Retina (tissue), 1 donor: ENCODE results near the gene CIDEB.

Source experiments
- DNase-seq: peaks from one replicate; pipeline ENCODE4 v3.0.0-alpha.2; 2016

CIDEB gene

GRCh38 chr14:24331731-24332267 is 24.0 kb upstream of the CIDEB start:
- DNase-seq = no peak

GRCh38 chr14:24330973-24331674 is 23.3 kb upstream of the CIDEB start:
- no peak for DNase-seq

GRCh38 chr14:24329736-24330135 is 22.0 kb upstream of the CIDEB start:
- DNase-seq = no peak

GRCh38 chr14:24329073-24329663 is 21.4 kb upstream of the CIDEB start:
- no peak for DNase-seq

- peak; percentile 47 for DNase-seq
Measured at GRCh38 chr14:24327914-24328313, 20.1 kb upstream of the CIDEB start.

GRCh38 chr14:24327303-24327702 is 19.5 kb upstream of the CIDEB start:
- DNase-seq = no peak

- no peak for DNase-seq
Measured at GRCh38 chr14:24325963-24326362, 18.2 kb upstream of the CIDEB start.

- DNase-seq = no peak
Measured at GRCh38 chr14:24325041-24325530, 17.3 kb upstream of the CIDEB start.

GRCh38 chr14:24324024-24324423 is 16.2 kb upstream of the CIDEB start:
- DNase-seq = no peak

- DNase-seq = no peak
Measured at GRCh38 chr14:24323341-24323740, 15.6 kb upstream of the CIDEB start.

GRCh38 chr14:24322672-24323071 is 14.9 kb upstream of the CIDEB start:
- no peak for DNase-seq

GRCh38 chr14:24321212-24321975 is 13.6 kb upstream of the CIDEB start:
- DNase-seq = no peak

- no peak for DNase-seq
Measured at GRCh38 chr14:24317141-24317928, 9.6 kb upstream of the CIDEB start.

GRCh38 chr14:24316597-24316950 is 8.8 kb upstream of the CIDEB start:
- DNase-seq = no peak

- peak; percentile 67 for DNase-seq
Measured at GRCh38 chr14:24315807-24316596, 8.2 kb upstream of the CIDEB start.

GRCh38 chr14:24315243-24315806 is 7.5 kb upstream of the CIDEB start:
- no peak for DNase-seq

- no peak for DNase-seq
Measured at GRCh38 chr14:24314377-24315193, 6.8 kb upstream of the CIDEB start.

- no peak for DNase-seq
Measured at GRCh38 chr14:24313913-24314312, 6.1 kb upstream of the CIDEB start.

- DNase-seq = no peak
Measured at GRCh38 chr14:24312736-24313507, 5.1 kb upstream of the CIDEB start.
